Measurements from ENCODE around the gene CYB5R2.

CYB5R2 gene

DNA sequence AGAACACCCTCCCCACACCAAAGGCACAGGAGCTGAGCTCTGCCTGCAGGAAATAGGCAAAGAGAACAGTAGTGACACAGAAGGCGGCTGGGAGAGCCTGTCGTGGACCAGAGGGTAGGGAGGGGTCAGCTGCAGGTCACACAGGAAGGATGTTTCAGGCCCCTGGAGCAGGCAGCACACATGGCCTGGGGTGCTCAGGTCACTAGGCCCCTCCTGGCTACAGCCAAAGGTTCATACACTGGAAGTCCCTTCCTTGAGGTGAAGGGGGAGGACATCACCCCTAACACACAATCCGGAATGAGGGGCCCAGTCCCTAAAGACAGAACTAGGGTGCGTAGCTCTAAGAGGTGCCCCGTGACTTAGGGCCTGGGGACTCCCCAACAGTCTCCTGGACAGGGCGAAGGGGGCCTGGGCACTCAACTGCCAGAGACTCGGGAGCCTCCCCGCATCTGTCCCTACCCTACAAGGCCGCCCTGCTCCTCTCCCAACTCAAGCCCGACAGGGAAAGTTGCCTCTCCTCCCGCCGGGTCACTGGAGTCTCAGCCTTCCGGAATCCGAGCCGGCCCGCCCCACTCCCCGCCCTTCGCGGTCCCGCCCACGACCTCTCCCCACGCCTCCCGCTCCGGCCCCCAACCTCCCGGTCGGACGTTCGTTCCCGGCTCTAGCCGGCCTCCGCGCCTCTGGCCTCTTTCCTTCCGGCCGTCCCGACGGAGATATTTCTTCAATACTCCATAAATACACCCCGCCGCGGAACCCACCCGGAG, at the start of gene CYB5R2:
Gene CYB5R2, minus strand, starts transcription at position 541 of the 764 bp plus-strand sequence. CDS start 675 bp downstream, outside the sequence.
- DNase-seq: no peak

DNA sequence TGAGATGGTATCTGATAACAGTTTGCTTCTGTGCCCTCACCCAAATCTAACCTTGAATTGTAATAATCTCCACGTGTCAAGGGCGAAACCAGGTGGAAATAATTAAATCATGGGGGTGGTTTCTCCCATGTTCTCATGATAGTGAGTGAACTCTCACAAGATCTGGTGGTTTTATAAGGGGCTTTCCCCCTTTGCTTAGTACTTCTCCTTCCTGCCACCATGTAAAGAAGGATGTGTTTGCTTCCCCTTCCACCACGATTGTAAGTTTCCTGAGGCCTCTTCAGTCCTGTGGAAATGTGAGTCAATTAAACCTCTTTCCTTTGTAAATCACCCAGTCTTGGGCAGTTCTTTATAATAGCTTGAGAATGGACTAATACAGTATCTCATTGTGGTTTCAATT, 41.5 kb upstream of the CYB5R2 start:
- no peak for DNase-seq

DNA sequence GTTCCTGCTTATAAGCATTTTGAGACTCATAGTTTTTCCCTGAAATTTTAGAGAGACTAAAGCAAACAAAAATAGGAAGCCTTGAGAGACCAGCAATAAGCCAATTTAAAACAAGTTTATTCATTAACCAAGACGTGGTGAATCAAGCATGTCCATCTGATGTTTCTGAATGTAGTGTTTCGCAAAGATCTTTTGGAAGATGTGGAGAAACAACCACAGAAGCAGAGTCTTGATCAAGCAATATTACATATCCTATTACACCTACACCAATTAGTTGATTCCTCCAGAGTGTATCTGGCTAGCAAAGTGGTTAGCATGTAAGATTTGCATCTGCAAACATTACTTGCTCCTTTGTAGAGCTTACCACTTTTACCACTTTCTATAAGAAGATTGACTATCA, 33.1 kb upstream of the CYB5R2 start, which contains the start of gene OVCH2:
Gene OVCH2, minus strand, starts transcription at position 101 of the 400 bp plus-strand sequence. Its CDS starts 83 bp downstream, at position 18.
- no peak for DNase-seq

DNA sequence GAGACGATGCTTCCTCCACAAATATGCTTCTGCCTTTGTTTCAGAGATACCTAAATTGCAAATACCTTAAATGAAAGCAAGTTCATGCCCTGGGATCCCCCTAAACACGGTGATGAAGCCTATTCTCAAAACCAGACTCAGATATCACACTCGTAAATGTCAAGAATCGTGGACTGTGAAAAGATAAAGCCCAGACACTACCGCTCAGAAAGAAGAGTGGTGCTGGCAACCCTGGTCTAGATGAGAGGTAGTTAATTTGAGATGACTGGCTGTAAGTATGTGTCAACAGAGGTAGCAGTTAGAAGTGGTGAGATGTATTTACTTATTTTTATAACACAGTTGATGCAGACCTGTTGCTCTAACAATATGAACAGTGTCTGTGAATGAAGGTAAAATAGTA, 30.4 kb upstream of the CYB5R2 start:
- DNase-seq: no peak

DNA sequence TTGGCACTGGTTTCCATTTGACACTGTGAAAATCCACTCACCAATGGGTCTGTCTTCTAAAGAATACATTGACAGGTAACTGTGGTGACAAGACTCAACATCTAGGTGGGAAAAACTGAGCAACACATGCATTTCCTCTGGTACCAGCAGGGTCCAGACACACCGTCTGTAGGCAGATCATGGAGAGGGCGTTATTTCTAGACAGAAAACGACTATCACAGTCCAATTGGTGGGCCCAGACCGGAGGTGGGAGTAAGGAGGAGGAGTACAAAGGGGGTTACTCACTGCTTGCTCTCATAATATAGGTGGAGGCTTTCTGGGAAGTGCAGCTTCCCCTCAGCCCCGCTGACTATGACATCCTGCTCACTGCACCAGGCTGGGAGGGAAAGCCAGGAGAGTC, 23.1 kb upstream of the CYB5R2 start:
- DNase-seq: no peak

DNA sequence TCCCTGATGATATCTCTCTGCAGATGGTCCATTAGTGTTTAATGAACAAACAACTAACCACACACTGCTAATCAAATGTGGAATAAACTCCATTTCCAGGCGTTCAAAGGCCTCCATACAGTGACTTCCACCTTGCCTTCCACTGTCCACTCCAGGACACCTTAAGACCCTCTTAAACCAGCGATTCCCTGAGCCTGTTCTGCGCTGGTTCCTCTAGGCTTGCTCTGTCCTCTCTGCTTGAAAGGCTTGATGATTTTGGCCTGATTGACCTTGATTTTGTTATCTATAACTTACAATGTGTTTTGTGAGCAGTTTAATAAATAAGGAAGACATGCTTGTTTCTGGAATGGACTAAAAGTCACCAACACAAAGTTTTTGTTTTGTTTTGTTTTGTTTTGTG, 20.9 kb upstream of the CYB5R2 start:
- no peak for DNase-seq

DNA sequence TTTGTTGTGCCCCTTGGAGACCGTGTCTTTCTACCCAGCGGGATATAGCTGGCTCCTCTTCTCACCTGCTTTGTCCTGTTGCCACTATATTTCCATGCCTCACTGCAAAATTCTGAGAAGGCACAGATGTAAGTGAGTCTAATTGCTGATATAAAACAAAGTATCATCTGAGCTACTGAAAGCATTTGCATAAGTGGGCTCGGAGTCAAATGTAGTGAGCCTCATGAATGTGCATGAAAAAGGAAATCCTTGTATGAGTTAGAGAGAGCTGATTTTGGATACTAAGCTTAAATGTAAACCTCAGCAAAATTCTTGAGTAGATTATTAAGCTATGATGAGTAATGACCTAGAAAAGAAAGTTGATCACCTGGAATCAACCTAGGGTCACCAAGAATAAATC, 19.1 kb upstream of the CYB5R2 start:
- no peak for DNase-seq

DNA sequence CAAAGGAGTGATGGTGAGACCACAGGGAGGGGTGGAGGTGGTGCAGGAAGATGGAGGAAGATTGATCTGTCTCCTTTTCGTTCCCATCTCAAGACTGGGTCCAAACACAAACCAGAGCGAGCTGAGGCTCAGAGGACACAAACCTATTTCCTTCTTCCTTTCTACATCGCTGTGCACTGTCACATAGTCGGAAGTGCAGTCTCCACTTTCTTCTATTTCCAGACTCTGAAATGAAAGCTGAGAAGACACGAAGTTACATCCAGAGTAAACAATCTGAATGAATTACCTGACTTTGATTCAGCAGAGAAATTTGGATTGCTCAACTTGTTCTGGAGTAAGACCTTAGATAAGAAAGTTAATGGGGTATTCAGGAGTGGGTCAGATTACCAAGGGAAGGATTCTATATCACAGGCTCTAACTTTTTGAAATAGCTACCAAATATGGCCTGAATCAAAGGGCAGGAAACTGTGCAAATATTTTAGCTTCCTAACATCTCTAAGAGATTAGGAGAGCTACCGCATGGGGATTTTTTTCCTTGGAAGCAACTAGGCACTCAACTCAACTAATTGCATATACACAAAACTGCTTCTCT, 18.6 kb upstream of the CYB5R2 start:
- DNase-seq: no peak

DNA sequence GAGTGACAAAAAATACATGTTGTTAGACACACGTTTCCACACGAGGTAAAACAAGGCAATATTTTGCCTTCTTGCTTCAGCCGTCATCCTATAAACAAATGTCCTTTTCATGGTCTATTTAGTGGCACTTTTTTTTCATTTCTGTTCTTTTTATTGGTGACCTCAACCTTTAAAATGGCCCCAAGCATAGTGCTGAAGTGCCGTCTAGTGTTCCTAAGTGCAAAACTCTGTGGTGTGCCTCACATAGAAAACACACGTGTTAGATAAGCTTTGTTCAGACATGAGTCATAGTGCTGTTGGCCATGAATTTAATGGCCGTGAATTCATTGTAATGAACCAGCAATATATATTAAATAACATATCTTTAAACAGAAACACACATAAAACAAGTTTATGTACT, 17.3 kb upstream of the CYB5R2 start:
- DNase-seq: no peak

DNA sequence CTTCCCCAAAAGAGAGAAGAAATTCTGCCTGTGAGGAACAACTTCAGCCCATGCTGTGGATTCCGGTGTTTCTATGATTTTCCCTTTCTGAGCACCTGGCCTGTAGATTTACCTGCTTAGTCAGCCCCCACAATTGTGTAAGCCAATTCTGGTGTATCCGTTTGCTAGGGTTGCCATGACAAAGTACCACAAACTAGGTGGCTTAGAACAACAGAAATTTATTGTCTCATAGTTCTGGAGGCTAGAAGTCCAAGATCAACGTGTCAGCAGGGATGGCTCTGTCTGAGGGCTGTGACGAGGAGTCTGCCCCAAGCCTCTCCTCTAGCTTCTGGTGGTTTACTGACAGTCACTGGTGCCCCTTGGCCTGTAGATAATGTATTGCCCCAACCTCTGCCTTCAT, 15.9 kb upstream of the CYB5R2 start:
- no peak for DNase-seq

DNA sequence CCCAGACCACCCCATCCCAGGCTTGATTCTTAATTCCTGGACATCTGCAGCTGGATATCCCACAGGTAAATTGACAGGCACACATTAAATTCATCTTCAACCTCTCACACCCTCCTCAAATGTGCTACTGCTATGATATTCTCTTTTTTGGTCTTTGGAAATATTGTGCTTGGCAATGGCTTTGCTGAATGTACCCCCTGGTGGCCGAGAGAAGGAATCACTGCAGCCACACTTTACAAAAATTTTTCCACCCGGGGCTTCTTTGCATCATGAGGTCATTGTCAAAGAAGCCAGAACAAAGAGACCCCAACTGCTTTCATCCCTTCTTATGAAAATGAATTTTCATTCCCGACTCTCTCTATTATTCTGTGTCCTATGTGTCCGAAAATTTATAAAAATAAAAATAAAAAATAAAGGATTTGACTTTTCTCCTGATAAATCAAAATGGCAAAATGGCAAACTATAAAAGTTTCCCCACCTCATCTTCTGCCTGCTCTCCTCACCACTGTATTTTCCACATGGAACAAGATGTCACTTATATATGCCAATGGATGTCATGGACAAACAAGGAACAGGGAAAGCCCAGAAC, 15.0 kb upstream of the CYB5R2 start:
- DNase-seq: no peak

DNA sequence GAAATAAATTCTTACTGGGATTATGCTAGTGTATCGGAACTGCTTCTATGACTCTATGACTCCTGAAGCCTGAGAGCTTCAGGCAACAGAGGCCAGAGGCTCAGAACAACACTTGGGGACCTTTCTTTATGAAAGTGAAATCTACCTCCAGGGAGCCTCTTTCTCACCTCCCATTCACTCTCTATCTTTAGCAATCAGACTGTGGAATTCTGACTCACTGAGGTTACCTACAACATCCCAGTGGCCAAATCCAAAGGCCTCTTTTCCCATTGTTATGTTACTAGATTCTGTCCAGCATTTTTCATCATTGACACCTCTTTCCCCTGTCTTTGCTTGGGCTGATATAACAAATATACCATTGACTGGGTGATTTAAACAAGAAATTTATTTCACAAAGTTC, 14.1 kb upstream of the CYB5R2 start:
- no peak for DNase-seq

DNA sequence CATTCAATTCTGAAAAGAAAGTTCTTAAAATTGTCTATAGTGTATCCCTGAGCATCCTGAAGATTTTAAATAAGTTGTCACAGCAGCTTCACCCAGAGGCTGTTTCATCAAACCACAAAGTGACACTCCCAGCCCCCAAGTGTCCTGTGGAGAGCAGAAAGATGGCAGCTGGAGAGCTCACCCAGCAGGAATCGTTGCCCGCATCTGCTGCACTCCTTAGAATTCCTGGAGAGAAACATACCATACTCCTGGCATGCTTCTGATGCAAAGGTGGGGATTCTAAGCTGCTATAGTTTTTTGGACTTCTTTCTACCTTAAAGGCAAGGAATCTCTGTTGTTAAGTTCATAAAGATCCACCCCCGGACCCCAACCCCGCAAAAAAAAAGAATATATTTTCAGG, 13.5 kb upstream of the CYB5R2 start:
- DNase-seq: no peak

DNA sequence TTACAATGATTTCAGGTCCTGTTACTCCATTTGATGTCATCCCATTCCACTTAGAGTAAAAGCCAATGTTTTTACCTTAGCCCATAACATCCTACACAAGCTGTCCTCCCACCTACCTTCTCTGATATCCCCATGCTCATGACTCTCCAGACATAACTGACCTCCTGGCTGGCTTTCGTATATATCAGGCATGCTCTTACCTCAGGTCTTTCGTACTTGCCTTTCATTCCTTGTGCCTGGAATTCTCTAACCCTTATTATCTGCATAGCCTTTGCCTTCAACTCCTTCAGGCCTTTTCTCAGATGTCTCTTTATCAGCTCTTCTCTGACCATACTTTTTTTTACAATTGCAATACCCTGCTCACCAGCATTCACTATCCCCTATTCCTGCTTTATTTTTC, 10.3 kb upstream of the CYB5R2 start:
- DNase-seq: no peak

DNA sequence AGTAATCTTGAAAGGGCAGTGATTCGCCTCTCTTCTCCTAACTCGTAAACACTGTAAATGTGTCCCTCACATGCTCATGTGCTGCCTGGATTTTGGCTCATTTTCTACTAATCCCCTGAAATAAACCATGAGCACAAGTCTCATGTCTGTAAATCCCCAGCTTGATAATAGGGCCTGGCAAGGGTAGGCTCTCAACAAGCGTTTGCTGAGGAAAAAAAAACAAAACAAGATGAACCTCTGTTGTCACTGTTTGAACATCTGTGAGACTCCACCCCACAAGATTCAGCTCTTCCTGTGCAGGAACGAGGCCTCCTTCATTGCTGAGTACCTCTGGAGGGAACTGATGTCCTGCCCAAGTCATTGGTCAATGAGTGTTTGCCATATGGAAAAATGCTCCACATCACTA, 4.5 kb upstream of the CYB5R2 start:
- DNase-seq: no peak

DNA sequence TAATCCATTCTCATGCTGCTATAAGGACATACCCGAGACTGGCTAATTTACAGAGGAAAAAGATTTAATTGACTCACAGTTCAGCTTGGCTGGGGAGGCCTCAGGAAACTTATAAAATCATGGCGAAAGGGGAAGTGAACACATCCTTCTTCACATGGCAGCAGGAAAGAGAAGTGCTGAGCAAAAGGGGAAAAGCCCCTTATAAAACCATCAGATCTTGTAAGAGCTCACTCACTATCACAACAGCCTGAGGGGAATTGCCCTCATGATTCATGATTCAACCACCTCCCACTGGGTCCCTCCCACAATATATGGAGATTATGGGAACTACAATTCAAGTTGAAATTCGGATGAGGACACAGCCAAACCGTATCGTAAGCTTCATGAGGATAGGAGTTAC, 3.8 kb upstream of the CYB5R2 start:
- DNase-seq: no peak

DNA sequence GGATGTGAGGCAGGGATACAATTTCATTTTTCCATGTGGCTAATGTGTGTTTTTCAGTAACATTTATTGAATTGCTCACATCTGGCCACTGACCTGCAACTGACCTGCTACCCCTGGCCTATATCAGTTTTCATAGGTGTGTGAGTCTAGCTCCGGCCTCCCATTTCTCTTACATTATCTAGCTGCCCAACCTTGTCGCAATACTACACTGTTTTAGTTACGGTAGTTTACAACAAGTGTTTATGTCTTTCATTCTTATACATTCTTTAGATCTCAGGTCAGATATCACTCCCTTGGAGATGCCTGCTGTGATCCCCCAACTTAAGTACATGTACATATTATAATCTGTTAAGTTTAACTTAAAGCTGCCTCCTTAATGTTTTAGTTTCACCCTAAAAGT, 2.3 kb upstream of the CYB5R2 start:
- DNase-seq: no peak

DNA sequence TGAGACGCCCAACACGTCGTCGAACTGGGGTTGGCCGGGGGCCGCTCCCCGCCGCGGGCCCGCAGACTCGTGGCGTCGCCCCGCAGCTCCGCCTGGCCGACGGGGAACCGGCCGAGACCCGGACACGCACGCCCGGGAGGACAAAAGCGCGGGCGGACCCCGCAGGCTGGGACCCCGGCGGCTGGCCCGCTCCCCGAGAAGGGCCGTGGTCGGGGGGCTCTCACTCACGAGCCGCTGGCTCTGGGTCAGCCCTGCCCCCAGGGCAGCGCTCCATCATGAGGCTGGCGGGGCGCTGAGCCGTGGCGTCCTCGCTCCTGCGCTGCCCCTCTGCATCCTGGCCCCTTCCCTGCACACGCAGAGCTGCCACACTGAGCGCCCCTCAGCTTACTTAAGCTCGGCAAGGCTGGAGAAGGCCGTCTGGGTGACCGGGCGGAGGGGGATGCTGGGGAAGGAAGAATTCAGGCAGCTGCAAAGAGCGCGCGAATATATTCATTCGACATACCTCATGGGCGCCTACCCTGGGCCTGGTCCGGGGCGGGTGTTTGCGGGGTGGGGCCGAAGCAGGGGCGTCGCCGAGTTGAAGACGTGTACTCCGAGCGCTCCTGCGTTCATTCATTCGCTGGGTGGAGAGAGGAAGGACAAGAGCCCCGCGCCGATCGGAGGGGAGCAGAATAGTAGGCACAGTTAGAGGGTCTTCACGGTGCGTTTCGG, 579 bp upstream of the CYB5R2 start:
- no peak for DNase-seq

DNA sequence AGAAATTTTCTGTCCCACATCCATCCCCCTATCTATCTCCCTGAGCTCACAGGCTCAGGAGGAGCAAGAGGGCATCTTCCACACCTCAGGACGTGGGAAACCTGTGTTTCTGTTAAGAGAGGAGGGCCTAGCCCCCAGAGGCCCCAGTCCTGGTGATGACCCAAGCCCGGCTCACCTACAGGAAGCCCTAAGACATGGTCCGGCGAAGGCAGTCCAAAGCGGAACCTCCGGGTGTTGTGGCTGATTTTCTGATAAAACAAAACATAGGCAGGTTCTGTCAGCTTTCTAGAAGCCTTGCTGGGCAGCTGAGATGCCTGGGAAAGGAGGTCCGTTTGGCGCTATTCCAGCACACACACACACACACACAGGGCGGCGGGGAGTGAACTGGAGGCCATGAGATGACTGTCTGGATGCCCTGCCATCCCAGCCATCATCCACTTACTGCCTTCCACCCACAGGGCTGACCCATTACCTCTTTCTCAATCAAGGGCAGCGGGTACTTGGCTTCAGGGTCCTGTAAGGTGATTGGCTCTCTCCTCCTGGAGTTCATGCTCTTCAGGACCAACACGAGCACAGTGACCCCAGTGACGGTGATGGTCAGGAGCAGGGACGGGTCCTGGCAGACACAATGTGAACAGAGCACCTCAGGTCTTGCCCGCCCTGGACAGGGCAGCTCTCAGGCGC, 882 bp downstream of the CYB5R2 start:
- no peak for DNase-seq

DNA sequence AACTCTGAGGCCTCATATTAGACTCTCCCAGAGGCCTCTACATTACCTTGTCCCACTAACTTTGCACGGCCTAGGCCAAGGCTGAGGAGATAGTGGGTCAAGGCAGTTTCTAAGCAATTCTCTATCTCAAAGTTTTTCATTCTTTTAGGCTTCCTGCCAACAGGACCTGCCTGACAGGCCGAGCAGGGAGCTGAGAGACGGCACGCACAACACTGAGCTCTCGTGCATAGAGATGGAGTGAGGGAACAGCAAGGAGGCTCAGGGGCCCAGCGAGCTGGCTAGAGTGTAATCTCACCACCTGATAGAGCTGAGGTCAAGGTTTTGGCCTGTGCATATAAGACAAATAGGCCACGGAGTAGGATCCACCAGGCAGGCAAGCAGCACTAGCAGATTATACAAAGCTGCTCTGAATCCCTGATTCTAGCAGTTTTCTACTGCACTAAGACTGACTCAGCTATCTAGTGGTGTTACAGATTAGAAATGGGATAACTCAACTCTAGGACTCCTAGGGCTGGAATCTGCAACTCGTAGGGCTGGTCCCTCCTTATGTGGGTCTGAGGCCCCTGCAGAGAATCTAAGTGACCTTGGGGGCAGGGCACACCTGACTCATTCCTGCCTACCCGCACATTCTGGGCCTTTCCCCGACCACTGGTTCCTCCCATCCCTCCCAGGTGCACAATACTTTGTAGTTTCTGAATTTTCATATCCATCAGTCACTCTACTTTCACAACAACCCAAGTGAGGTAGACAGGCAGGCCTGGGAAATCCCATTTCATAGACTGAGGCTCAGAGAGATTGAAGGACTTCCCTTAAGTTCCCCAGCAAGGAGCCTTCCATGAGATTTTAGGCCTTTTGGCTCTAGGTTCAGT, 1.7 kb downstream of the CYB5R2 start:
- DNase-seq: no peak

DNA sequence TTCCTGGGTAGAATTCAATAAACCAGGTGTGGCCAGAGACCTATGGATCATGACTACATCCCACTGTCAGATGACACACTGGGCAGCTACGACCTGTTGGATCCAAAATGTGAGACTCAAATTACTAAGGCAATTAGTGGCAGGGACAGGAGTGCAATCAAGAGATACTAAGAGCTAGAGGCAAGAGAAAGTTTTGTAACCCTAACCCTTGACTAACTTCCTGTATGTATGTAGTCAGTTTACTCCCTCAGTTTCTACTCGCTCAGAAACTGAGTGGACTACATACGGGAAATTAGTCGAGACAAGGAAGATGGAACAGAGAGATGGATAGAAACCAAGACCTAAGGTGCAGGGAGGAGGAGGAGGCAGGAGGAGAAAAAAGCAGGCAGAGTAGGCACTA, 2.7 kb downstream of the CYB5R2 start:
- DNase-seq: no peak

DNA sequence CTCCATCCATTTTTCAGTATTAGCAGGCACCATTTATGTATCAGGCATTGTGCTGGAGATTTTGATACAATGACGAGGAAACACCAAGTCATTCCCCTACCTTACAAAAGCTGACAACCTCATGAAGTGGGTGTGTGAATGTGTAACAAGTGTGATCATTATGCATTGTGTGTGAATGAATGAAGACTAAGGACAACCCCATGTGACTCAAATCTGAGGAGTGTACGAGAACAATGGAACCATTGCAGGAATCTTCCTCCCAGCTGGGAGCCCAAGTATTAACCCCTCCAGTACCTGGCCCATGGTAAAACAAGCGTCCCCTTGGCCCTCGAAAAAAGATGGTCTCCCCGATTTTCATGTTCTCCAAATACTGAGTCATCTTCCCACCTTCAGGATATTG, 4.4 kb downstream of the CYB5R2 start:
- no peak for DNase-seq
